ENCODE data around the gene IGFBP7. TPM values are rescaled to one million over a fixed set of nuclear protein-coding genes. Genes with fewer than 3 reads are reported as not detected.

IGFBP7 gene
- total RNA-seq, 4 donors from 2014 or later: 225 to 1,715 (median 711) TPM

GRCh38 chr4:57132743-57133137 lies 22.6 kb upstream of the IGFBP7 start:
- no peaks in the 10 kb centered on the region for H3K27me3 ChIP-seq
- DNase-seq: no peak
- no peak overlapping the region for H3K4me3 ChIP-seq
- peak overlapping the region in 1 of 2 donors; percentile 2 for H3K27ac ChIP-seq
- intact Hi-C loops (cut with DNase I; ENCODE audit: low total_unique reads): no loop called here
- TF ChIP-seq, protein P1, sequence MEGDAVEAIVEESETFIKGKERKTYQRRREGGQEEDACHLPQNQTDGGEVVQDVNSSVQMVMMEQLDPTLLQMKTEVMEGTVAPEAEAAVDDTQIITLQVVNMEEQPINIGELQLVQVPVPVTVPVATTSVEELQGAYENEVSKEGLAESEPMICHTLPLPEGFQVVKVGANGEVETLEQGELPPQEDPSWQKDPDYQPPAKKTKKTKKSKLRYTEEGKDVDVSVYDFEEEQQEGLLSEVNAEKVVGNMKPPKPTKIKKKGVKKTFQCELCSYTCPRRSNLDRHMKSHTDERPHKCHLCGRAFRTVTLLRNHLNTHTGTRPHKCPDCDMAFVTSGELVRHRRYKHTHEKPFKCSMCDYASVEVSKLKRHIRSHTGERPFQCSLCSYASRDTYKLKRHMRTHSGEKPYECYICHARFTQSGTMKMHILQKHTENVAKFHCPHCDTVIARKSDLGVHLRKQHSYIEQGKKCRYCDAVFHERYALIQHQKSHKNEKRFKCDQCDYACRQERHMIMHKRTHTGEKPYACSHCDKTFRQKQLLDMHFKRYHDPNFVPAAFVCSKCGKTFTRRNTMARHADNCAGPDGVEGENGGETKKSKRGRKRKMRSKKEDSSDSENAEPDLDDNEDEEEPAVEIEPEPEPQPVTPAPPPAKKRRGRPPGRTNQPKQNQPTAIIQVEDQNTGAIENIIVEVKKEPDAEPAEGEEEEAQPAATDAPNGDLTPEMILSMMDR (IDR thresholded peaks at IDR 0.05): no peak
- TF ChIP-seq POLR2A (IDR thresholded peaks at IDR 0.05): no peak
- no peaks in the 10 kb centered on the region for H3K9me3 ChIP-seq
- no peaks in the 10 kb centered on the region for H3K36me3 ChIP-seq
- H3K4me1 ChIP-seq: peaks cover 0 to 5% of the 10 kb centered on the region in 2 donors

DNA sequence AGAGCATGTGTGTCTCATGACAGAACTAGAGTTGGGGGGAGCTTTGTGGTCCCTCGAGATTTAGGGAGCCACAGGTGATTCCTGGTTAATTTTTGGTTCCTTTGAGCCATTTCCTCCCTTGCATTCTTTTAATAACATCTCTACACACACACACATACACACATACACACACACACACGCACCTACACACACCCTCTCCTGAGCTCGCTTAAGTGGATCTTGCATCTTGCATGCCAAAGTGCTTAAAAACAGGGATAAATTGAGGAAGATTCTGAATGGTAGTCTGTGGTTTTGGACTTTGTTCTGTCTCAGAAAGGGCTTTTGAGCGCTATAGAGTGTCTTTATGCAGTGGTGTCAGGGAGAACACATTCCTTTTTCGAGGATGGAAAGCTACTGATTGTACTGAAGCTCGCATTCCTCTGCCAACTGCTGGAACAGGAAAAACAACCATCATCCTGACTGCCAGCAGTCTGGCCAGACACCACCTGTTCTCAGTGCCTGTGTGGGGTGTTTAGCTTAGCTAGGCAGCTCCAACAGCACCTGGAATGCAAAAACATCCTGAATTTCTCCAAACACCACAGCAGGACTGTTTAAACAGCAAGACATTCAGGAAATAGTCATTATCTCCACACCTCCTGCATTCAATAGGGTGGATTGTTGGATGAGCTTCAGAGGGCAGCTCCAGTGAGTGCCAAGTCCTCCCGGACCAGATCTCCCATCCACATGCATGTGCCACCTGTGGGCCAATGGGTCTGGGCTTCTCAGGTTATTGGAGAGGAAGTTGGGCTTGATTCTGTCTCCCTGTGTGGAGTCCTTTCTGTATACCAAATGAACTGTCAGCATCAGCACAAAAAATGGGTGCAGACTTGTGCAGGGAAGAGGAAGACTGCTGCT lies 21.9 kb upstream of the IGFBP7 start:
- DNase-seq: no peak
- Histone ChIP-seq H3K4me3 (no peak overlapping the region), H3K27me3 (no peaks in the 10 kb centered on the region), H3K4me1 (peaks cover 0 to 5% of the 10 kb centered on the region in 2 donors), H3K36me3 (no peaks in the 10 kb centered on the region), H3K27ac (peak overlapping the region in 1 of 2 donors; percentile 11), H3K9me3 (no peaks in the 10 kb centered on the region)
- intact Hi-C loops (cut with DNase I; ENCODE audit: low total_unique reads): no loop called here
- TF ChIP-seq, protein P1 (IDR thresholded peaks at IDR 0.05): no peak
- no peak for TF ChIP-seq POLR2A (IDR thresholded peaks at IDR 0.05)

GRCh38 chr4:57129477-57129876 lies 19.3 kb upstream of the IGFBP7 start:
- TF ChIP-seq POLR2A (IDR thresholded peaks at IDR 0.05): no peak
- TF ChIP-seq, protein P1 (IDR thresholded peaks at IDR 0.05): no peak
- no peak for DNase-seq
- H3K27me3 ChIP-seq: no peaks in the 10 kb centered on the region
- intact Hi-C loops (cut with DNase I; ENCODE audit: low total_unique reads): no loop called here
- no peak overlapping the region for H3K4me3 ChIP-seq
- no peaks in the 10 kb centered on the region for H3K9me3 ChIP-seq
- H3K27ac ChIP-seq: no peak overlapping the region
- H3K36me3 ChIP-seq: no peaks in the 10 kb centered on the region
- peaks cover 0 to 5% of the 10 kb centered on the region in 2 donors for H3K4me1 ChIP-seq

- Histone ChIP-seq H3K36me3 (no peaks in the 10 kb centered on the region), H3K27ac (no peak overlapping the region), H3K4me3 (no peak overlapping the region), H3K9me3 (no peaks in the 10 kb centered on the region), H3K27me3 (no peaks in the 10 kb centered on the region), H3K4me1 (peaks cover 0 to 5% of the 10 kb centered on the region in 2 donors)
- intact Hi-C loops (cut with DNase I; ENCODE audit: low total_unique reads): no loop called here
- no peak for TF ChIP-seq POLR2A (IDR thresholded peaks at IDR 0.05)
- TF ChIP-seq, protein P1 (IDR thresholded peaks at IDR 0.05): no peak
- DNase-seq: no peak
These were observed 17.2 kb upstream of the IGFBP7 start for GRCh38 chr4:57127361-57127760.

- Histone ChIP-seq H3K9me3 (no peaks in the 10 kb centered on the region), H3K27me3 (no peaks in the 10 kb centered on the region), H3K36me3 (no peaks in the 10 kb centered on the region), H3K4me1 (no peaks in the 10 kb centered on the region), H3K4me3 (no peak overlapping the region), H3K27ac (no peak overlapping the region)
- intact Hi-C loops (cut with DNase I; ENCODE audit: low total_unique reads): no loop called here
- no peak for DNase-seq
- TF ChIP-seq, protein P1 (IDR thresholded peaks at IDR 0.05): no peak
- no peak for TF ChIP-seq POLR2A (IDR thresholded peaks at IDR 0.05)
These were observed 15.8 kb upstream of the IGFBP7 start for GRCh38 chr4:57125996-57126395.

Data from uterus (tissue), 4 donors.